HG03025 (cell line): ENCODE measurements around the gene ST6GALNAC4.

Source experiments
- ATAC-seq: cut with Tn5 transposase; IDR thresholded peaks from one replicate; pipeline ENCODE4 v1.9.1; 2021; ENCODE audit warnings: mild to moderate bottlenecking, moderate library complexity; ENCODE audit not compliant: unreplicated experiment, low FRiP score

Gene ST6GALNAC4

DNA sequence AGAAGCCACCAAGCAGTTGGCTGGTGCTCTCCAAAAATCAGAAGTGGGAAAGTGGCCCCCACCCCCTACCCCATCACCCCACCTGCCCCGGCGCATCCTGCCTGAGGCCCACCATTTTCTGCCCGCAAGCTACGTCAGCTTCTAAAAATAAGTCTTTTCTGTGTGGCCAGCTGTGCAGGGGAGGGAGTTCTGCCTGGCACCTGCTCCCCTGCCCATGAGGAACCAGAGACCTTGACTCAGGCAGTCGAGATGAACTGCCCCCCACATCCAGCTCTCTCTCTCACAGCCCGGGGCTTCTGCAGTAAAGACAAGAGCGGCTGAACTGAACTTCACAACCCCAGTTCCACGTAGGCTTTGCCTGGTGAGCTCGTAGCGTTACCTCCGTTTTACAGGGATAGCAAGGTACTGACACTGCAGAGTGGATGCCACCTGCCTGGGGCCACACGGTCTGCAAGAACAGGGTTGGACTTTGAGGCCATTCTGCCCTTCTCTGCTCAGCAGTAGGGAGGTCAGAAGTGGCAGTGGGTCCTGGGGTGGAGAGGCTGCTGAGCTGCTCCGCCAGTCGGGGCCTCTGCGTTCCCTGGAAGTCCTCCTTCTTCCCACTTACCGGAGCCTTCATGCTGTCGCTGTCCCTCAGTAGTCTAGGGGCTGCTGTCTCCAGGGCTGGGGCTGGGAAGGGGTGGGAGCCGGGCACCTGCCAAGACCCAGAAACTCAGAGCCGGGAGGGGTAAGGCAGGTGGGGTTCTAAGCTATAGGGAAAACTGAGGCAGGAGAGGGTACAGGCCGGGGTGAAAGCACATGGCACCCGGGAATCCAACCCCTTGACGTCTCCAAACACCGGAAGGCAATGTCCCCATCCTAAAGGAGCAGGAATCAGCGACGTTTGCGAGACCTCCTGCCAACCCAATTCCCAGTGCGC, 781 bp downstream of the ST6GALNAC4 start:
- no peak for ATAC-seq

DNA sequence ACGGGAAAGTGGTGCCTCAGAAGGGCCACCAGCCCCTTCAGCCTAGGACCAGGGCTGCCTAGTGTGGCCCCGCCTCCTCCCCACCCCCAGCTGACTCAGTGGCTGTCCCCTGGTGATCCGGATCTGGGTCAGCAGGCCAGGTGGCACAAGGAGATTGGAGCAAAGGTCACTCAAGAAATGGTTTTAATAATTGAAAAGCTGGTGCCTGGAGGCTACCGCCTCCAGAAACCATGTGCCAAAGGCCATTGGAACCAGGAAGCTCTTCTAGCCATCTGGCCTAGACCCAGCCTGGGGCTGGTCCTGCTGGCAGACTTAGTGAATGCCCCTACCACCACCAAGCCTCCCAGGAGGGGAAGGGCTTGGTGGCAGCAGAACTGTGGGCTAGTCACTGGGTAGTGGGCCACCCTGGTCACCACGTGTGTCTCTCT, 1.5 kb downstream of the ST6GALNAC4 start:
- ATAC-seq: no peak

DNA sequence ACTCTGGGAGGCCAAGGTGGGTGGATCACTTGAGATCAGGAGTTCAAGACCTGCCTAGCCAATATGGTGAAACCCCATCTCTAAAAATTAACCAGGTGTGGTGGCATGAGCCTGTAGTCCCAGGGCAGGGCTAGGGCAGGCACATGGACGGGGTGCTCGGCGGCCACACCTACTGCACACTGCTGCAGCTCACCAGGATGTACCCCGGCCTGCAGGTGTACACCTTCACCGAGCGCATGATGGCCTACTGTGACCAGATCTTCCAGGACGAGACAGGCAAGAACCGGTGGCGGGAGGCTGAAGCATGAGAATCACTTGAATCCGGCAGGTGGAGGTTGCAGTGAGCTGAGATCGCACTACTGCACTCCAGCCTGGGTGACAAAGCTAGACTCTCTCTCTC, 3.2 kb downstream of the ST6GALNAC4 start:
- no peak for ATAC-seq

DNA sequence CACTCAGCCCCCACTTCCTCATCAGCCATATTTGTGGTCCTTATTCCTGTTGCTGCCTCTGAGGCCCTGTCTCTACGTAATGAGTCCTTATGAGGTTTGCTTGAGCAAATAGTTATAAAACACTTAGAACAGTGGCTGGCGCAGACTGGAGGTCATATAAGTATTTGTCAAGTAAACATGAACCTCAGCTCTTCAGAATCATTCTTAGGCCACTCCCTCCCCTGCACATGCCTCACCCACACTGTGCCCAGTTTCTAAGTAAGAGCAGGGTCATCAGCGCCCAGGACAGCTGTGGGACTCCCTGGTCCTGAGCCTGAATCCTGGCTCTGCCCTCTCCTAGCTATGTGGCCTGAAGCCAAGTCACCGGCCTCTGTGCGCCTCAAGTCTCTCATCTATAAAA, 4.0 kb downstream of the ST6GALNAC4 start:
- ATAC-seq: no peak

DNA sequence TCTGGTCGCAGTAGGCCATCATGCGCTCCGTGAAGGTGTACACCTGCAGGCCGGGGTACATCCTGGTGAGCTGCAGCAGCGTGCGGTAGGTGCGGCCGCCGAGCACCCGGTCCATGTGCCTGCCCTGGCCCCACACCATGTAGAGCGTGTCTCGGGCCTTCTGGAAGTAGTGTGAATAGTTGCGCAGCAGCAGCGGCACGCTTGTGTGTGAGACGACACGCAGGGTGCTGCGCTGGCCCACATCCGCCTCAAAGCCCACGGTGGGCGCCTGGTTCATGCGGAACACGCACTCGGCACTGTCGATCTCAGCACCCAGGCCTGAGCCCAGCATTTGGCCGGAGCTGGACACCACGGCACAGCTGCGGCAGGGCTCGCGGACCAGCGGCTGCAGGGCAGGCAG, 4.5 kb downstream of the ST6GALNAC4 start:
- ATAC-seq: no peak

DNA sequence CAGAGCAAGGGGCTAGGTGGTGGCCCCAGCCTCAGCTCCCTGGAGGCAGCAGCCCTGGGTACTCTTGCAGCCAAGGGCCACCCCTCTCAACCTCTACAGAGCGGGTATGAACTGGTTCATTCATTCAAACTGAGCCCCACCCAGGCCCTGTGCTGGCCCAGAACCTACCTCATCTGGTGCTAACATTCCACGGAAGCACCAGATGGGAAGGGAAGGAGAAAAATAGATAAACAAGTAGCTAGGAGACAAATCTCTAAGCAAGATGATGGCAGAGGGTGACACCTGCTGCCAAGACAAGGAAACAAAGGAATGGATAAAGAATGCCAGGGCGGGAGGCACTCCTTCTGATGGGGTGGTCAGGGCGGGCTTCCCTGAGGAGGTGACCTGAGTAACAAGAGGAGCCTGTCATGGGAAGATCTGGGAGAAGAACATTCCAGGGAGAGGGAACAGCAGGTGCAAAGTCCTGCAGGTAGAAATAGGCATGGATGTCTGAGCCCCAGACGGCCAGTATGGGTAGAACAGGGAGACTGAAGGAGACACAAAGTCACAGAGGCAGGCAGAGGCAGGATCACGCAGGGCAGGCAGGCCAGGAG, 6.1 kb downstream of the ST6GALNAC4 start:
- no peak for ATAC-seq

DNA sequence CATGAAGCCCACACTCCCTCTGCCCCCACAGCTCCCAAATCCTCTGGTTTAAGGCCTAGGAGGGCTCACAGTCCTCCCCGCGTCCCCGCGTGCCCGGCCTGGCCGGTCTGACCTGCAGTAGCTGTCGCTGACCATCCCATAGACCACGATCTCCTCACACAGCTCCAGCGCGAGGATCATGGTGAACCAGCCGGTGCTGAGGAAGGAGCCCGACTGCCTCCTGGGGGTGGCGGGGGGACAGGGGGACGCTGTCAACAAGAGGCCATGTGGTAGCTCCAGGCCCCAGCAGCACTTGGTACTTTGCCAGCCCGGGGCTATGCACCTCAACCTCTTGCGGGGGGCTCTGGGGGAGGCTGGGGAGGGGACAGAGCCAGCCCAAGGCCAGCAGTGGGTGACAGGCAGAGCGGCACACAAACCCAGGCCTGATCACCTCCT, 7.0 kb downstream of the ST6GALNAC4 start:
- ATAC-seq: no peak

DNA sequence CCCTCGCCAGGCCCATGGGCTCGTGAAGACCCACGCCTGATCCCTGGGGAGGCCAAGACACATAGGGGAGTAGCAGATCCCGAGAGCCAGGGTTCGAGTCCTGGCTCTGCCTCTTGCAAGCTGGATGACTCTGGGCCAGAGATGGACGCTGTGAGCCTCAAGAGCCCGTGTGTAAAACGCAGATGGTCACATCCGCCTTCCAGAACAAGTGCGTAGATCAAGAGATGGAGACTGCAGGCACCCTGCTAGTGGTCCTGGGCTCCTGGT, 8.2 kb downstream of the ST6GALNAC4 start:
- no peak for ATAC-seq

DNA sequence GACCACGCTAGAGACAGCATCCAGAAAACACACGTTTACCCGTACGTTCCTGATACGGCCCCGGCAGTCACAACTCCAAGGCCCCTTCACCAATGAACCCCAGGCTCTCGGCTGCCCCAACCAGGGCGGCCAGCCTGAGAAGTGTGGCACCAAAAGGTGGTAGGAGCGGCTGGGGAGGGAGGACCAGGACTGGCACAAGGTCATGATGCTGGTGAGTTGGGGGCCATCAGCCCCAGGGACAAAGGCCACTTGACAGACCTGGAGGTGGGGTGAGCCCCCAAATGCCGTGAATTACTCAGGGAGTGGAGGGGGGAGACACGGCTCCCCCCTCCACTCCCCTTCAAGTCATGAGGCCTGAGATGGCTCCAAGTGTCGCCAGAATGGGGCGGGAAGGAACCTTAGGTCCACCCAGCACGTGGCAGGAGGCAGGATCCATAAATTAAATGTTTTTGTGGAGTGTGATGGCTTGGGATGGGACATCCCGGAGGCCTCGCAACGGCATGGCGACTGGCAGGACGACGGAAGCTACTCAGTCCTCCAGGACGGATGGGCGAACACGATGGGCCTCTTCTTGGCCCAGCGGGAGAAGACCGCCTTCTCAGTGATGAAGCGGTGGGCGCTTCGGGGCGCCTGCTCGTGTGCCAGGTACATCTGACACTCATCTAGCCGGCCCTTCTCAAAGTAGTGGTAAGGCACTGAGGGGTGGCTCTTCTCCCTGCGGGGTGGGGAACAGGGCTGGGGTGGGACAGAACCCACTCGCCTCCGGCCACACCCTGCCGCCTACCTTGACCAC, 8.8 kb downstream of the ST6GALNAC4 start:
- ATAC-seq: no peak

DNA sequence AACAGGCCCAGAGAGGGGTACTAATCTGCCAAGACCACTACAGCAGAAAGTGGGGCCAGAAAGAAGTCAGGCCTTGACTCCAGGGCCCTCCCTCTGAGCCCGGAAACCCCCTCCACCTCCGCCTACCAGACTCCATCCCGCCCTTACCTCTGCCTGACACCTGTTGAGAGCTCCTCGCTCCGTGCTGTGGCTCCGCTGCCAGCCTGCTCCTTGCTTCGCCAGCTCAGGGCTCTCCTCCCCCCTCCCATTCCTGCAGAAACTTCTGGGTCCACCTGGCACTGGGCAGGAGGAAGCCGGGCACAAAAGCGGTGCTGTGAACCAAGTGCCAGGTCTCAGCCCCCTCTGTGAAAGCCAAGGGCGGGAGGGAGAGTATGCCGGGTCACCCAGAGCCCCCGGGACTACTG, 11.1 kb downstream of the ST6GALNAC4 start:
- no peak for ATAC-seq

DNA sequence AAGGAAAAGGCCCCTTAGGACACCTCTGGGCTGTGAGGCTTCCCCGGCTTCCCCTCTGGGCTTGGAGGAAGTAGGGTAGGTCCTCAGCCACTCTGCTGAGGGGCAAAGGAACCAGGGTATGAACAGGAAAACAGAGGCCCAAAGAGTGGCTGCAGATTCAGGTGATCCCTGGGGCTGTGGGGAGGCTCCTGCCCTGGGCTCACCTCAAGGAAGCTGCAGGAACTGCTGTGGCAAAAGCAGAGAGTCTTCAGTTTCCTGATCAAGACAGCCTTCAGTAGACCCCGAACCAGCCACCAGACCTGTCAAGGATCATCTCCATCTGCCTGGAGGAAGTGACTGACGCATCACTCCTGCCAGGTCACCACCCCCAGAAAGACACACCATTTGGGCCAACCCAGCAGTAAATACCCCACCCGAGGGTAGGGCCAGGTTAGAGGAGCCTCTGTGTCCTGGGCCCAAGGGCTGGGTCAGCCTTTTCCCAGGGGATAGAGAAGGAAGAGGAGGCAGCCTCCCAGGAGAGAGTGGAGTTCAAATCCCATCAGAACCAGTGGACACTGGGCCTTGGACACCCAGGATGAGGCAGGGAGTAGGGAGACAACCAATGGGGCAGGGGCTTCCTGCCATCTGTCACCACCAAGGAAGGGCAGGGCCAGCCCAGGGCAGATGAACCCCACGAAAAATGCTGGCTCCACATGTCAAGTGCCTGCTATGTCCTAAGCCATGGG, 11.7 kb downstream of the ST6GALNAC4 start:
- no peak for ATAC-seq

DNA sequence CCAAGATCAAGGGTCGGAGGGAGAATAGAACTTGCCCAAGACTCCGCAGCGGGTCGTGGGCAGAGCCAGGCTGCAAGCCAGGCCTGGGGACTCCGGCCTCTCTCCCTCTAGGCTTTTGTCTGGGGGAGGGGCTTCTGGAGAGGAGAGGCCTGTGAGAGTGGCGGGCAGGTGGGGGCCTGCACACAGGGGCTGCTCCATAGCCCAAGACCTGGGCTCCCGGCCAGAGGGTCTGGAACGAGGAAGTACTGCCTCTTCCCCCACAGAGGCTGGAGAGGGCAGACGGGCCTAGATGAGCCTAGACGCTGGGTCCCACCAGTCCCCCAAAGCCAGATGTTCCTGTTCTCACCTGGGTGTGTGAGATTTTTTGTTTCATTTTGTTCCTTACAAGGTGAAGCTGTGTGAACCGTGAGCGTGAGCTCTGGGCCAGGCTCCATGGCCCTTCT, 12.3 kb downstream of the ST6GALNAC4 start:
- ATAC-seq: no peak

DNA sequence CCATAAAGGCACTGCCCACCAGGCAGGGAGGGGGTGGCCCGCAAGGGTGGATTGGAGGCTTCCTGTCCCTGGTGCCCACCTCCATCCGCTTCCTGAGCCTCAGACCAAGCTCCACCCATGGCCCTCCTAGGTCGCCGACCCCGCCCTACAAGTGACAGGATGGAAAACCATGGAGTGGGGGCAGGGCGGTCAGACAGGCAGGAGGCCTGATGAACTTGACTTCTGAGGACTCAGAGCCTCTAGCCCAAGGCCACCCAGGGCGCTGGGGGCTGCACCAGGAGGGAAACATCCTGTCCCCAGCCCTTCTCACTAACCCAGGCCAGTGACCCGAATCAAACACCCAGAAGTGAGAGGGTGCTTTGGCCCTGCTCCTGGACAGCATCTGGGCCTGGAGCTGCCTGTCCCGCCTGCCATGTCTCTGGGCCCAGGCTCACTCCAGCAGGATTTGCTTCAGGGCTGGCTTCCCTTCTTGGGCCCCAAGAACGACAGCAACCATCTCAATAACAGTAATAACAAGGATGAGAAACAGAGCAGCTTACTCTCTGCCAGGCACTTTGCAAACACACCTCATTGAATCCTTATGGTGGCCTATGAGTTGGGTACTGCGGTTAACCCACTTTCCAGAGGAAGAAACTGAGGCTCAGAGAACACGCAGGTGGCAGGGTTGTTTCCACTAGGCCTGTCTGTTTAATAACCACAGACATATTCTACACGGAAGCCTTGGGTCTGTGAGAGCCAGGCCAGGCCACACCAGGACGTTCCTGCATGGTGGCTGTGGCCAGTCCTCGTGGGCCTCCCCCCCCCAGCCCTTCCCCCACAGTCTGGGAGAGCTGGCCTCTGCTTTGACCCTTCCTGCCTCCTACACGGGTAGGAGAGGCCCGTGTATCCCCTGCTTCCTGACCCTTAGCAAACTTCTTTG, 13.0 kb downstream of the ST6GALNAC4 start:
- ATAC-seq: no peak

DNA sequence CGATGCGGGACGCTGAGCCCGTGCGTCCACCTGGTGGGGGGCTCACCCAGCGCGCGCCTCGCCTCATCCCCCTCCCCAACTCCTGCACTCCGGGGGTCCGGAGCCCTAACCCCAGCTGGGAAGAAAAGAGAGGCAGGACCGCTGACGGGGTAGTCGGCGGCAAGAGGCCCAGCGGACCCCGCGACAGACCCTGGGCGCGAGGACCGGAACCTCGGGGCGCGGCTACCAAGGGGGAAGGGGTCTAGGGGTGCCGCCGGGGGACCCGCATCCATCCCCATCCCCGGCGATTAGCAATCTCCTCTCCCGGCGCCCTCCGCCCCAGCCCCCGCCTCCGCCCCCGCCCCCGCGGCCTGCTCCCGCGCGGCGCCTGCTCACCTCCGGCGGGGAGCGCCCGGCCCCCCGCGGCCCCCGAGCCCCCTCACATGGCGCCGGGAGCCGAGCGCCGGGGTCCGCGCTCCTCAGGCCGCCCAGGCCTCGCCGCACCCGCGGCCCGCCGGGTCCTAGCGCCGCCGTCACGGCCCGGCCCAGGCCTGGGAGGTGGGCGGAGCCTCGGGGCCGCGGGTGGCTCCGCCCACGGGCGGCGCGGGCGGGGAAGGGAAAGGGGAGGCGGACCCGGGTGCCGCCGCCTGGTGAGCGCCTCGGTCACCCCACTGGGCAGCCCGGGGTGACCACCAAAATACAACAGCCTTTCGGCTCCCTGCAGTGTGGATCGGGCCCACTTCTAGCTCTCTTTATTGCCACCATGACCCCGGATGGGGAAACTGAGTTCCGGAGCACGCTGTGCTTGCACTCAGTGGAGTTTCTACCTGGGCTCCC, 17.5 kb downstream of the ST6GALNAC4 start, which contains the start of gene ST6GALNAC6:
TSS of gene ST6GALNAC6 (minus strand) at position 476 of the 816 bp plus-strand sequence. CDS start 1,622 bp downstream, outside the sequence.
- ATAC-seq: peak; percentile 48

DNA sequence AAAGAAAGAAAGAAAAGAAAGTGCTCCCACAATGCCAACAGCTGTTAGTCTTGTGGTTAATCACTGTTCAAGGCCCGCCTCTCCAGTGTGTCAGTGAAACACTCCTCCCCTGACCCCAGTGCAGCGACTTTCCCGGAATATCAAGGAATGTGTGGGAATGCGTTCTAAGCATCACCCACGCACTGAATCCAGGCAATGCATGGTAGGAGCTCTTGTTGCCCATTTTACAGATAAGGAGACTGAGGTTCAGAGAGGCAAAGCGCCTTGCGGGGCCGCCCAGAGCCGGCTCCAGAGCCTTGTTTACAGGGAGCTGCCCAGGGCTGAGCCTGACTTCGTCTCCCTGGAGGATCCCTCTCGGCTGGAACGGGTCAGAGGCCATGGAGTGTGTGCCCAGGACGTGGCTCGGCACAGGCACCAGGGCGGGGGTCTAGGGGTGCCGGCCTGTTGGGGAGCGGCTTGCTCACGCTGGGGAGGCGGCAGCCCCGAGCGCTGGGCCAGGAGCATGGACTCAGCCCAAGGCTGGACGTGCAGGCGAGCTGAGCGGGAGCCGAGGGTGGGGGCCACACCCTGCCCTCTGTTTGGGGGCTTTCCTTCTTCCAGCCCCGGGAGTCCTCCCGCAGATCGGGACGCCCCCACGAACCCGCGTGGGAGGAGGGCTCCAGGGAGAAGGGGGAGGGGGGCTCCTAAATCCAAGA, 18.3 kb downstream of the ST6GALNAC4 start:
- ATAC-seq: peak; percentile 12

DNA sequence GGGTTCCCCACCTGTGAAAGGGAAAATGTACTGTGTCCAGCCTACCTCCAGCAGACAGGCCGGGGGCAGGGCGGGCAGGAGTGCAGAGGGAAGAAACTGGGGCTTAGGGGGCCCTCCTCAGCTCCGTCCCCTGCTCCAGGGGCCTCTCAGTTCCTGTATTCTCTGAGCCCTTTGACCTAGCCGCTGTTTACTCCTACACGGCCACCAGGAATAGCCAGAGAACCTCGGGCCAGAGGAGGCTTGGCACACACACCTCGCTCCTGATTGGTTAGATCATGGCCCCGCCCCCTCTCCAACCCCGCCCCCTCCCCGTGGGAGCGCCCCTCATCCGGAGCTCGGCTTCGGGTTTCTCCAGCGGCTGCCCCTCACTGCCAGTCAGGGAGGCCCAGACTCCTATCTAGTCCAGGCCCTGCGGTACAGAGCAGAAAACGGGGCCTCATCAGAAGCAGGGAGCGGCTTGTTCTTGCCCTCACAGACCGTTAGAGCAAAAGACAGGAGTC, 19.6 kb downstream of the ST6GALNAC4 start:
- no peak for ATAC-seq

DNA sequence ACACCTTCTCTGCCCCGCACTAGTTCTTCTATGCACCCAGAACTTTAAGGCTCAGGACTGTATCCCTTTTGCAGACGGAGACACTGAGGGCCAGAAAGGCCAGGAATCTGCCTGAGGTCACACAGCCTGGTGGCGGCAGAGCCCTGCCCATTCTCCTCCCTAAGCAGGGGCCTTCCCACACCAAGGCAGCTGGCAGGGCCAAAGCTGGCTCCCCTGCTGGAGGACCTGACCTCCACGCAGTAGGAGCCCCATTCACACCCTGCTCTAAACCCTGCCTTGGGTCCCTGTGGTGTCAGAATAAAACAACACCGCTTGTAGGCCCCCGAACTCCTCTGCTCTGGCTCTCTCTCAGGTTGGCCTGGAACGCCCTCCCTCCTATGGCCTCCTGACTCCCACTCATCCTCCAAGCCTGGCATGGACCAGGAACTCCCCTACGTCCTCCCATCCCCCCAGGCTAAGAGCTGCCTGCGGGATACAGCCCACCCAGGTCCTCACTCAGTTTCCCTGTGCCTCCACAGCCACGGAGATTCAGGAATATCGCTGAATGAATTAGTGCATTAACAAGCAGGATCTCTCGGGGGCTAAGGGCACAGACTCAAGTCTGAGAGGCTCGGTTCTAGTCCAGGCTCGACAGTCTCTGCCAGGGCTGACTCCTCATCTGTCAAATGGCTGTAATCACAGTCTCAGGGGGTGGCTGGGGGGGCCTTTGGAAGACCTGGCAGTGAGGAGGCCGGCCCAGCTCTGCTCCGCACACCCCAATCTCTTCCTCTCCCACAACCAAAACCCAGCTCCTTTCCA, 20.2 kb downstream of the ST6GALNAC4 start:
- no peak for ATAC-seq
